Myometrial cell (primary cell): ENCODE results near the gene CAPN7. TPM values are rescaled to one million over a fixed set of nuclear protein-coding genes. Genes with fewer than 3 reads are reported as not detected.

ENCODE experiments used
- total RNA-seq: library from RNA; depleted of rRNA; stranded (reverse); fragments of >200 nt; gene quantifications from 2 replicates; pipeline ENCODE4 v1.2.3, GENCODE V29; 2015

The CAPN7 gene
- total RNA-seq, result 18.3 and 20.8 TPM in 2 replicates

DNA sequence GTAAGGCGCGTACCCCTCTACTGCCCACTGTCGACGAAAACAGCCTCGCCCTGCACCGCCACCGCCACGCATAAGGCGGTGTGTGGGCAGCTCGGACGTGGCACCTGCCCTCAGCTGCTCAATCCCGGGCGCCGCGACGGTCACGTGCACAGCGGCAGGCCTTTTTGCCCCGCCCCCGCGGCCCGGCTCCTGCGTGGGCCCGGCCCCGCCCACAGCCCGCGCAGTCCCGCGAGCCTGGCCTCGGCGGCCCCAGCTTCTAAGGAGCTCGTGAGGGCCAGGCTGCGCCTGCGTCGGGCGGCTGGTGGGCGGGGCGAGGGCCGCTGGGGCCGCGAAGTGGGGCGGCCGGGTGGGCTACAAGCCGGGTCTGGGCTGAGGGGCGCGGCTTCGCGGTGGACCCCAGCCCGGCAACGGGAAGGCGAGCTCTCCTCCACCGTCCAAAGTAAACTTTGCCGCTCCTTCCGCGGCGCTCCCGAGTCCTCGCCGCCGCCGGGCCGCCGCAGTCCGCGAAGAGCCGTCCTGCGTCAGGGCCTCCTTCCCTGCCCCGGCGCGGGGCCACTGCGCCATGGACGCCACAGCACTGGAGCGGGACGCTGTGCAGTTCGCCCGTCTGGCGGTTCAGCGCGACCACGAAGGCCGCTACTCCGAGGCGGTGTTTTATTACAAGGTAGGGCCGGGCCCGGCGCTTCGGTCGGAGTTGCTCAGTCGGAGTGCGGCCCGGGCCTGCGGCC lies at the start of gene CAPN7:
Gene CAPN7 (plus strand): TSS at position 313 of the 728 bp plus-strand sequence. CDS start 250 bp downstream, at position 563.

Other genes starting within 250 kb of the CAPN7 start
- 35.1 and 41.5 TPM in 2 replicates for gene MRPS25, start 140.9 kb upstream of the CAPN7 start, total RNA-seq
- gene RBSN, start 107.1 kb upstream of the CAPN7 start, total RNA-seq, result 10.1 and 28.2 TPM in 2 replicates
- 16.1 and 16.3 TPM in 2 replicates for gene SH3BP5, start 126.3 kb downstream of the CAPN7 start, total RNA-seq
- gene METTL6, start 221.3 kb downstream of the CAPN7 start, total RNA-seq, result 18.6 and 26.8 TPM in 2 replicates
- gene EAF1, start 221.4 kb downstream of the CAPN7 start, total RNA-seq, result 8.6 and 11.7 TPM in 2 replicates